ENCODE measurements around the gene SEC14L1.
A peak's percentile ranks its signal among the peaks of the same experiment; 100 is the strongest.

Gene SEC14L1

DNA sequence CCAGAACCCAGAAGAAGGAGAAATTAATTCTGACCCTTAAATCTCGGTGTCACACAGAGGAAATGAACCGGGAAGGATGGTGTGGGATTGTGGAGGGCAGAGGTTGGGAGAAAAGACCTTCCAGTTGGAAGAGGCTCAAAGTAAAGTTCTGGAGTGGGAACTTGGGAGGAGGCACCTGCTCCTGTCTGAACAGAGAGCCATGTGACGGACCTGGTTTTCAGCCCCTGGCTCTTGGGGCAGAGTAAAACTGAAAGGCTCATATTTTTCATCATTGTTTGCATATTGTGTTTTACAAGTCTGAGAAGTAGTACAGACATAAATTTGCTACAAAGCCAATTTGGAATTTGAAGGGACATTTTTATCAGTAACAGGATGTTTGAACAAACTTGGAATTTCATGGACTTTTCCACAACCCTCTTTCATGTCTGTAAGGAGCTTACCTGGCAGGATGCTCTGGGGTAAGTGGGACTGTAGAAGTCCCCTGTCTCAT is 24.4 kb upstream of the SEC14L1 start:
- no peak for DNase-seq (ENCODE audit: low read depth in 3 of 3)

- DNase-seq (ENCODE audit: low read depth in 3 of 3): no peak
Observed at GRCh38 chr17:77117415-77117814, 23.4 kb upstream of the SEC14L1 start.

DNA sequence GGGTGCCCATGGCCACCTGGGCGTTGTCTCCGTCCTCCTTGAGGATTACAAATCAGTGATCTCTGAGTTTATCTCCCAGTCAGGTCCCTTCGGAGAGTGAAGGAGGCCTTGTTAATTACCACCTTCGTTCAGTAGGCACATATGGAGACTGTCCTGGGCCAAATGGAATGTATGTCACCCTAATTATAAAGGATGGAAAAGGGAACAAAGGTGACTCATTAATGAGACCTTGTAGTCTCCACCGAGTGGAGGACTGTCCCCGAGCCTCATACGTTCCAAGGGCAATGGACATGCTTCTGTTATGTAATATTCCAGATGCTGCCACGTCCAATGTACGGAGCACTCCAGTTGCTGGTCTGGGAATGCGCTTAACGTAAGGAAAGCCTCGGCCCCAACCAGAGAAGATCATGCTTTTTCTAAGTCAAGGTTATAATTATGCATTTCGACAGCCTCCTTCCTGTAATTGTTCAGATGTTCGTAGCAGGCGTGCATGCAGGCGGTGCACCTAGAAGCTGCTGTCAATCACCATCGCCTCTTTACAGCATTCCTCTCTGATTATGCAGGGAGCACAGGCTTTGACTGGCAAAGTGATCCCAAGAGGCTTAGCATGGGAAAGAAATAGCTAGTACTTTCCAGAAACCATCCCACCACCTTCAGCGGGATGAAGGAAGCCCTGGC is 22.4 kb upstream of the SEC14L1 start:
- DNase-seq (ENCODE audit: low read depth in 3 of 3): no peak

DNA sequence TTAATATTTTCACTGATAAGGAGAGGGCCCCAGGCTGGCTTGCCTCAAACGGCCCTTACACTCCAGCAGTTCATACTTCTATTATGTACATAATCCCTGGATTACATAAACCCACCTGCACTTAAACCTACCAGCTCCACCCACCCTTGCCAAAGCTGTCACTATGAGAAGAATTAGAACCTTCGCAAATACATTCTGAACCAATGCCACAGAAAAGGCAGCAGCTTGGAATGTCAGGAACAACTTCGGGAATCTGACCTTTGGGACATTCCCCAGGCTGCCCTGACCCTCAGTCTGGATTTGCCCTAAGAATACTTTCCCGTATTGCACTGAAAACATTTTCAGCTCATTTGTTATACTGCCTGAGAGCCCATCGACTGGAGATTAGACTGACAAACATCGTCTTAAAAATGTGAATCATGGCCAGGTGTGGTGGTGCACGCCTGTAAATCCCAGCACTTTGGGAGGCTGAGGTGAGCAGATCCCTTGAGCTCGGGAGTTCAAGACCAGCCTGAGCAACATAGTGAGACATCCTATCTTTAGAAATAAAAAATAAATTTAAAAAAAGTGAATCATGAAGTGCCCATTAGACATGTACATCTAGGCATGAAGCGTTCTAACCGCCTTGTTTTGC is 21.0 kb upstream of the SEC14L1 start:
- no peak for DNase-seq (ENCODE audit: low read depth in 3 of 3)

DNA sequence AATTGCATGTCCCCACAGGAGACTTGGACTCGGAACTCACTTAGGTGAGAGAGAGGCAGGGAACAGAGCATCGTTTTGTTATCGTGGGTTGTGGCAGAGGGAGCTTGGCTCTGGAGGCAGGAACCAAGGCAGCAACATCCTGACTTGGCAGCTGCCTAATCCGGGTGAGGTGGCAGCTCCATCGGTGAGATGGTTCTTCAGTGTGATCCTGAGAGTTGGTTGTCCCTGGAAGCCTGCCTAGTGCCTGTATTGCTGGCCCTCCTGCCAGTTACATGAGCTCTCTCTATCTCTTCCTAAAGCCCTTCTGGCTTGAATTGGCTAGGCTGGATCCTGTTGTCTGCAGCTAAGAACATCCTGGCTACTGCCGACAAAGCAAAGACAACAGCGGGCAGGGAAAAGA is 19.9 kb upstream of the SEC14L1 start:
- DNase-seq (ENCODE audit: low read depth in 3 of 3): no peak

- DNase-seq (ENCODE audit: low read depth in 3 of 3): no peak
Observed at GRCh38 chr17:77124192-77124889, 16.4 kb upstream of the SEC14L1 start.

- DNase-seq (ENCODE audit: low read depth in 3 of 3): no peak
Observed at GRCh38 chr17:77125432-77125901, 15.3 kb upstream of the SEC14L1 start.

DNA sequence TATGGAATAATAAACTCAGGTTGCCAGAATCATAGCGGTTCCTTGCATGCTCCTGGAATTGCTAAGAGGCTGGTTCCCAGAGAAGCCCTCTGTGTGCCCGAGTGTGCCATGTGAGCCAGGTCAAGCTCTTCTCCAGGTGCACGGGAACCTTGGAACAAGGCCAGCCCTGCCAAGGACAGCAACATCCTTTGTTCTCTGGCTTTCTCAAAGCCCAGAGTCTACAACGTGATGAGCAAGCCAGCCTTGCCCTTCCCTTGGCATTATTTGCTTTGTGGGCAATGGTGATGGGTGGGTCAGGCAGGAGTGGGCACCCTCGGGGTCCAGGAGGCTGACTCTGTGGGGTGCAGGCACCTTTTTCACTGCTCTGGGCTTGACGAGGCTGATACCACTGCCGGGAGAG is 14.2 kb upstream of the SEC14L1 start:
- no peak for DNase-seq (ENCODE audit: low read depth in 3 of 3)

DNA sequence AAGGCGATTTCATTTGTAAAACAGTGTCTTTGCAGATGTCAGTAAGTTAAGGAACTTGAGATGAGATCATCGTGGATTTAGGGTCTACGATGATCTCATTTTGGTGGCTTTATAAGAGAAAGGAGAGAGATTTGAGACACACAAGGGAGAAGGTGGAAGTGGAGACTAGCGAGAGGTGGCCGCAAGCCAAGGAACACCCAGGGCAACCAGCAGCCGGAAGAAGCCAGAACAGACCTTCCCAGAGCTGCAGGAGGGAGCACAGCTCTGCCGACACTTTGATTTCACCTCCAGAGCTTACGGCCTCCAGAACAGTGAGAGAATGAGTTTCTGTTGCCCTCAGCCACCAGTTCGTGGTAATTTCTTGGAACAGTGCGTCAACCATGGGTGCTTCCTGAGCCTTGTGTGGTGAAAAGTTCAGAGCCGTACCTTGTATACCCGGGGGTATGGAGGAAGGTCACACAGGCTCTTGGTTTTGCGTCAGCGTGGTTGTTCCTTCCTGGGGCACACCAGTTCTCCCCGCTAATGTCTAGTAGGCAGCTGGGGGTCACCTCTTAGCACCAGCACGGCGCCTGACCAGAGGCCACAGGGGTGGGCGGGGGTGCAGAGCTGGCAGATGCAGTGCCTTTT is 12.9 kb upstream of the SEC14L1 start:
- peak; percentile 14 to 49 (median 40) for DNase-seq (ENCODE audit: low read depth in 3 of 3)

DNA sequence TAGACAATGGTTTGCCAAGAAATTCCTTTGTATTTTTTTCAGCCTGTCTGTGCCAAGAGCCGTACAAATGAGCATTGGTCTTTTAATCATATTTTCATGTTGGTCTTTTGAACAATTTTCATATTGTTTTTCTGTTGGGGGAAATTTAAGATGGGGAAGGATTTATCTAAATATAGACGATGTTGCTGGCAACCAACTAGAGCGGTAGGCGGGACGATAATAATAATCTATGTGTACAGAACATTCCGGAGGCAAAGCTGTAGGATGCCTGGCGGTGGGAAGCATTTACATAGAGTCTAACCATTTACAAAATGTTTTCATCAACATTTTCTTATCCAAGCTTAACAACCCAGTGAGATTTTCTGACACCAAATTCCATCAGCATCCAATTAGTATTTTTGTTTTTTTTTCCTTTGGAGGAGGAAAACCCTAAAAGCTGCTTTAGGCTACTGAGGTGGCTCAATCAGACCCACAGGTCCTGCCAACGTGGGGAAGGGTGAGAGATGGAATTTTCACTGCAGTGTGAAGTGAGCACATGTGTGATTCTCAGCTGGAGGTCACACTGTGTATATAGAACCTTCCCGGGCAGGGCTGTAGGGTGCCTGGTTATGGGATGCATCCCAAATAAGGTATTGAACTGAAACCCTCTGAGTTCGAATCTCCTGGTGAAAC is 11.7 kb upstream of the SEC14L1 start:
- DNase-seq (ENCODE audit: low read depth in 3 of 3): no peak

DNA sequence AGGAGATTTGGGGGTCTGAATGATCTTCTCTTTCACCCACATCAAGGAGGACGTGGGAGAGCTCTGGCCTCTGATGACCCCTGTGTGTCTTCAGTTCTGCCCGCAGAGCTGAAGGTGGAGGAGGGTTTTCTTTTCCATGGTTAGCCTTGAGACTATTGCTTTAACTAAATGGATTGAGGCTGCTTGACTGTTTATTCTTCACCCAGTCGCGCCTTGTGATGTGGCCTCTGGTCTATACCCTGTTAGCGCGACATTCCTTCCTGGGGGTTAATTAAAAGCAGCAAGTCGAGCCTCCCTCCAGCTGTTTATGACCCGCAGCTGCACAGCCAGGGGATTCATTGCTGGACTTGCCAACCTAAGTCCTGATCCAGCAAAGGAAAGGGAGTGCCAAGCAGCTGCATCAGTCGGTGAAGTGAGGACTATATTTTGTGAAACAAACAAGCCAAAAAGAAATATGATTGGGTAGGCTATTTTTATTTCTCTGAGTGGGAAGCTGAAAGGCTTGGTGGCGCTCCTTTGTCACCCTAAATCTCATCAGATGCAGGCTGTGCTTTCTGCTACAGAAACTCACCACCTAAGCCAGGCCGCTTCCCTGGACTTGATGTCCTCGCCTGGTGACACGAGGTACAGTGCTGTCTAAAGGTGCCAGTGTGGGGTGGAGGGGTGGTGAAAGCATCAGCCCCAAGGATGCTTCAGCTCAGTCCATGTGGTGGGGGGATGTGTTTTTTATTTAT is 11.0 kb upstream of the SEC14L1 start:
- DNase-seq (ENCODE audit: low read depth in 3 of 3): no peak

GRCh38 chr17:77130525-77130924 is 10.2 kb upstream of the SEC14L1 start:
- DNase-seq (ENCODE audit: low read depth in 3 of 3): no peak

DNA sequence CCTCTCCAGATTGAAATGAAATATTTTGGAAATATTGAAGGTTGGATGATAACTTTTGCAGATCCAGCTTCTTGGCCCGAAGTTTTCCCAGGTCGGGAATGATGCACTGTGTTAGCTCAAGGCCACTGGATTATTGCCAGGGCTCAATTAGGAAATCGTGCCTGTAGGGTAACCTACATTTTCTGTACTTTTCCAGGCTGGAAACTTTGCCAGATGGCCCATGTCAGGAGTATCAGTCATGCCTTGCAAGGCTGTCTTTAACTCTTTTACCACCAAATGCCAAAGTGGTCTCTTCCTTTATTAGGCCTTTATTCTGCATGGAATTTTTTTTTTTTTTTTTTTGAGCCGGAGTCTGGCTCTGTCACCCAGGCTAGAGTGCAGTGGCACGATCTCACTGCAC is 8.9 kb upstream of the SEC14L1 start:
- DNase-seq (ENCODE audit: low read depth in 3 of 3): no peak

- DNase-seq (ENCODE audit: low read depth in 3 of 3): no peak
Observed at GRCh38 chr17:77132411-77133086, 8.2 kb upstream of the SEC14L1 start.

DNA sequence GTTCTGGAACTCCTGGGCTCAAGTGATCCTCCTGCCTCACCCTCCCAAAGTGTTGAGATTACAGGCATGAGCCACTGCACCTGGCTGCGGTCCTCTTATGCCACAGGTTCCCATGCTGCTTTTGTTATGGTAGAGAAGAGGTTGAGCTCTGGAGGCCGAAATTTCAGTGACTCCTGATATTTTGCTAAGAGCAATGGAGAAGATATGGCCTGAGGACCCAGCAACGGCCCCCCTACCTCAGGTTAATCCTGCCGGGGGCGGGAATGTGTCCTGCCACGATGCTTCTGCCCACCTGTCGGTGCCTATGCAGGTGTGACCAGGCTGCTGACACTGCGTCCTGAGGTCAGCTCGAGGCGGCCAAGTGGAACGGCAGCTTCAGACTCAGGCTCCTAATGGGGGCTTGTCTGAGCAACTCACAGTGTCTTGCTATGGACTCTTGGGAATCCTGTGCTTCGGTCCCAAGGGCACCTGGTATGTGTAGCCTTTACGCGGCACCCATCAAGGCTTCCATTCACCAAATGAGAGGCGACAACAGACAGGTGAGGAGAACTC is 7.6 kb upstream of the SEC14L1 start:
- no peak for DNase-seq (ENCODE audit: low read depth in 3 of 3)

DNA sequence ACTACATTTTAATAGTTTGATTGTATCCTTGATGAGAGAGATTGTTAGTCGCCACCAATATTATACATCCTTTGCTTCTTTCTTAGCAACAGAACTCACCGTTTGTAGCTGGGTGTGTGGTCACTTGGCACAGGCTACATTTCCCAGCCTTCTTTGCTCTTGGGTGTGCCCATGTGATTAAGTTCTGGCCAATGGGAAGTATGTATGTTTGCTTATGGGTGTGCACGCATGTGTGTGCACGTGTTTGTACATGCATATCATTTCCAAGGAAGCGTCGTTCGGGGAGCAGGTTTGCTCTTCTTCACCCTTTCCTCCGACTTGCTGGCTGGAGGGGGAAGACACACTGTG is 4.4 kb upstream of the SEC14L1 start:
- no peak for DNase-seq (ENCODE audit: low read depth in 3 of 3)

- DNase-seq (ENCODE audit: low read depth in 3 of 3): no peak
Observed at GRCh38 chr17:77137111-77137510, 3.7 kb upstream of the SEC14L1 start.

GRCh38 chr17:77137886-77138285 is 2.9 kb upstream of the SEC14L1 start:
- peak in 2 of 3 experiments; percentile 15 to 16 for DNase-seq (ENCODE audit: low read depth in 3 of 3)

GRCh38 chr17:77140166-77140877 is 447 bp upstream of the SEC14L1 start:
- peak; percentile 99 to 100 (median 99) for DNase-seq (ENCODE audit: low read depth in 3 of 3)

All from stimulated activated CD4-positive, alpha-beta T cell treated with anti-CD3 and anti-CD28 coated beads, TNF-alpha, amount 100 ng/mL, for 4 hours (primary cell).